IMR-90 (cell line): ENCODE measurements around the gene UBAC1. TPM values are rescaled to one million over a fixed set of nuclear protein-coding genes. Genes with fewer than 3 reads are reported as not detected.

Experiments used
- ATAC-seq: fragments of 200-7000 bp; cut with Tn5 transposase; 2 replicates; pipeline ENCODE4 v1.9.1; 2020; ENCODE audit warnings: low read depth, mild to moderate bottlenecking, moderate library complexity
- BruUV-seq: library from RNA; stranded (reverse); fragments of 400-500 nt; replicated peaks from 2 replicates; lab custom pipeline; 2021; lab: Mats Ljungman, UMichigan
- CTCF ChIA-PET: fragments of 300-600 bp; formaldehyde crosslinking; extraction: SDS; loops from one replicate; lab custom pipeline; 2021; ENCODE audit warnings: antibody characterized with exemption; lab: Yijun Ruan, JAX
- POLR2A ChIA-PET: fragments of 300-600 bp; sonication (Branson Sonifier 250); formaldehyde crosslinking; loops from one replicate; lab custom pipeline; 2022; ENCODE audit warnings: antibody characterized with exemption; ENCODE audit not compliant: unreplicated experiment; lab: Charles Lee
- DNase-seq: peaks from one replicate; pipeline ENCODE4 v3.0.0; 2013
- H2AFZ ChIP-seq: replicated peaks from 2 replicates; pipeline ENCODE3; 2013; ENCODE audit warnings: low read length, mild to moderate bottlenecking; ENCODE audit not compliant: poor library complexity
- H2AK5ac ChIP-seq: 2 replicates; pipeline ENCODE4 v1.6.1; 2013; ENCODE audit warnings: low read depth, low read length, inconsistent platforms
- H2AK9ac ChIP-seq: replicated peaks from 2 replicates; pipeline ENCODE3; 2013; ENCODE audit warnings: mild to moderate bottlenecking, low read depth, low read length, moderate library complexity; ENCODE audit not compliant: poor library complexity
- H2BK120ac ChIP-seq: 2 replicates; pipeline ENCODE4 v1.6.1; 2013; ENCODE audit warnings: low read depth, low read length, inconsistent platforms
- H2BK15ac ChIP-seq: 3 replicates; pipeline ENCODE4 v1.6.1; 2013; ENCODE audit warnings: low read depth, low read length, inconsistent platforms
- H2BK20ac ChIP-seq: 2 replicates; pipeline ENCODE4 v1.6.1; 2013; ENCODE audit warnings: low read depth, mild to moderate bottlenecking, inconsistent platforms, low read length, moderate library complexity
- H2BK5ac ChIP-seq: 2 replicates; pipeline ENCODE4 v1.6.1; 2013; ENCODE audit warnings: mild to moderate bottlenecking, low read depth, low read length, inconsistent platforms; ENCODE audit not compliant: poor library complexity, severe bottlenecking
- H3K14ac ChIP-seq: replicated peaks from 2 replicates; pipeline ENCODE4 v1.6.1; 2013; ENCODE audit warnings: low read depth, low read length, inconsistent platforms
- H3K18ac ChIP-seq: 2 replicates; pipeline ENCODE4 v1.6.1; 2013; ENCODE audit warnings: low read depth, low read length, control low read depth
- H3K23ac ChIP-seq: 2 replicates; pipeline ENCODE4 v1.6.1; 2013; ENCODE audit warnings: low read depth, low read length, inconsistent platforms
- H3K27ac ChIP-seq: 2 replicates; pipeline ENCODE4 v1.5.1; 2013; ENCODE audit warnings: mild to moderate bottlenecking, control low read depth, low read length; ENCODE audit not compliant: insufficient read depth
- H3K27me3 ChIP-seq: 2 replicates; pipeline ENCODE4 v1.6.1; 2013; ENCODE audit warnings: low read length; ENCODE audit not compliant: control insufficient read depth, insufficient read depth
- H3K36me3 ChIP-seq: 2 replicates; pipeline ENCODE4 v1.6.1; 2013; ENCODE audit warnings: low read length, mixed read lengths; ENCODE audit not compliant: control insufficient read depth, insufficient read depth
- H3K4ac ChIP-seq: 2 replicates; pipeline ENCODE4 v1.6.1; 2013; ENCODE audit warnings: low read depth, low read length, inconsistent platforms
- H3K4me1 ChIP-seq: 2 replicates; pipeline ENCODE4 v1.6.1; 2013; ENCODE audit warnings: low read length, mixed read lengths; ENCODE audit not compliant: control insufficient read depth, insufficient read depth
- H3K4me2 ChIP-seq: 2 replicates; pipeline ENCODE4 v1.6.1; 2013; ENCODE audit warnings: low read depth, mild to moderate bottlenecking, control low read depth, low read length, moderate library complexity
- H3K4me3 ChIP-seq: 2 replicates; pipeline ENCODE4 v1.5.1; 2013; ENCODE audit warnings: low read depth, mild to moderate bottlenecking, control low read depth, low read length, moderate library complexity; ENCODE audit not compliant: insufficient read depth
- H3K56ac ChIP-seq: 2 replicates; pipeline ENCODE4 v1.6.1; 2013; ENCODE audit warnings: low read length, inconsistent platforms; ENCODE audit not compliant: insufficient read depth; ENCODE audit errors: extremely low read depth
- H3K79me1 ChIP-seq, 2 experiments: 2 replicates each; pipeline ENCODE4 v1.6.1; 2013; ENCODE audit warnings: low read length in 2 of 2, inconsistent platforms in 1 of 2, low read depth in 1 of 2
- H3K9ac ChIP-seq: 2 replicates; pipeline ENCODE4 v1.6.1; 2013; ENCODE audit warnings: low read depth, low read length, control low read depth
- H3K9me1 ChIP-seq: 2 replicates; pipeline ENCODE4 v1.6.1; 2013; ENCODE audit warnings: low read length, inconsistent platforms; ENCODE audit not compliant: insufficient read depth
- H3K9me3 ChIP-seq: 2 replicates; pipeline ENCODE4 v1.6.1; 2013; ENCODE audit warnings: low read length; ENCODE audit not compliant: control insufficient read depth, insufficient read depth
- H4K20me1 ChIP-seq: 2 replicates; pipeline ENCODE4 v1.6.1; 2013; ENCODE audit warnings: low read length, inconsistent platforms; ENCODE audit not compliant: insufficient read depth
- H4K5ac ChIP-seq: 2 replicates; pipeline ENCODE4 v1.6.1; 2013; ENCODE audit warnings: mild to moderate bottlenecking, low read depth, low read length, control low read depth
- H4K8ac ChIP-seq, 2 experiments: 2 replicates each; pipeline ENCODE4 v1.6.1; 2013; ENCODE audit warnings: low read depth in 2 of 2, low read length in 2 of 2, control low read depth in 1 of 2, inconsistent platforms in 1 of 2
- H4K91ac ChIP-seq: 2 replicates; pipeline ENCODE4 v1.6.1; 2013; ENCODE audit warnings: low read depth, low read length, inconsistent platforms; ENCODE audit not compliant: insufficient read depth
- BHLHE40 ChIP-seq: fragments of 150-350 bp; IDR thresholded peaks from 2 replicates; pipeline ENCODE4 v1.6.1; 2016; ENCODE audit warnings: mild to moderate bottlenecking, low read depth, low read length
- CEBPB ChIP-seq: IDR thresholded peaks from 2 replicates; pipeline ENCODE4 v1.6.1; 2012; ENCODE audit warnings: low read depth, low read length, improper control_type of control experiment
- CHD1 ChIP-seq: IDR thresholded peaks from 2 replicates; pipeline ENCODE4 v1.6.1; 2012; ENCODE audit warnings: low read depth, low read length, improper control_type of control experiment
- CTCF ChIP-seq: conservative IDR thresholded peaks from 2 replicates; pipeline ENCODE4 v1.5.1; 2012; ENCODE audit warnings: mild to moderate bottlenecking, low read depth, low read length, improper control_type of control experiment
- FOS ChIP-seq: fragments of 150-350 bp; IDR thresholded peaks from 2 replicates; pipeline ENCODE4 v1.6.1; 2016; ENCODE audit warnings: low read depth, low read length
- MAFK ChIP-seq: IDR thresholded peaks from 2 replicates; pipeline ENCODE4 v1.6.1; 2012; ENCODE audit warnings: low read depth, low read length, improper control_type of control experiment
- MAZ ChIP-seq: IDR thresholded peaks from 2 replicates; pipeline ENCODE4 v1.6.1; 2012; ENCODE audit warnings: low read depth, mild to moderate bottlenecking, low read length, improper control_type of control experiment, moderate library complexity, borderline replicate concordance
- MXI1 ChIP-seq: IDR thresholded peaks from 2 replicates; pipeline ENCODE4 v1.6.1; 2012; ENCODE audit warnings: low read depth, mild to moderate bottlenecking, low read length, moderate library complexity, borderline replicate concordance
- NFE2L2 ChIP-seq: fragments of 150-350 bp; IDR thresholded peaks from 2 replicates; pipeline ENCODE4 v1.6.1; 2016; ENCODE audit warnings: low read depth, mild to moderate bottlenecking, low read length
- POLR2A ChIP-seq: IDR thresholded peaks from 2 replicates; pipeline ENCODE4 v1.6.1; 2012; ENCODE audit warnings: mild to moderate bottlenecking, low read depth, low read length
- RAD21 ChIP-seq: IDR thresholded peaks from 2 replicates; pipeline ENCODE4 v1.6.1; 2012; ENCODE audit warnings: low read length, improper control_type of control experiment
- RCOR1 ChIP-seq: IDR thresholded peaks from 2 replicates; pipeline ENCODE4 v1.6.1; 2012; ENCODE audit warnings: mild to moderate bottlenecking, low read length, improper control_type of control experiment; ENCODE audit not compliant: insufficient replicate concordance
- RFX5 ChIP-seq: IDR thresholded peaks from 2 replicates; pipeline ENCODE4 v1.8.0; 2012; ENCODE audit warnings: low read depth, mild to moderate bottlenecking, low read length, moderate library complexity
- SMC3 ChIP-seq: fragments of 150-350 bp; IDR thresholded peaks from 2 replicates; pipeline ENCODE4 v1.6.1; 2016; ENCODE audit warnings: low read depth, mild to moderate bottlenecking, antibody characterized with exemption, low read length, moderate library complexity
- USF2 ChIP-seq: fragments of 150-350 bp; IDR thresholded peaks from 2 replicates; pipeline ENCODE4 v1.6.1; 2017; ENCODE audit warnings: mild to moderate bottlenecking, antibody characterized with exemption, low read length, low read depth
- WGBS, 2 experiments: methylation state at CpG; one replicate each; pipeline versions ENCODE4 v1.1.5 to v1.1.7; 2013; ENCODE audit warnings: missing lambda C conversion rate in 2 of 2; ENCODE audit not compliant: insufficient read length in 1 of 2; ENCODE audit errors: extremely low coverage in 2 of 2; 5-methylcytosine and 5-hydroxymethylcytosine counted together
- dilution Hi-C: fragments of 300-500 bp; cut with HindIII; formaldehyde crosslinking; loops from one replicate; pipeline ENCODE4 v1.14.3; 2018; ENCODE audit warnings: low sequenced_read_pairs; ENCODE audit not compliant: unreplicated experiment
- in situ Hi-C: fragments of 300-500 bp; cut with MboI; formaldehyde crosslinking; loops from 3 replicates; pipeline ENCODE4 v1.14.3; 2019; ENCODE audit warnings: low sequenced_read_pairs, inconsistent platforms, mixed read lengths
- intact Hi-C: fragments of 100-400 bp; cut with micrococcal nuclease; formaldehyde crosslinking; loops from 2 replicates; pipeline ENCODE4 v1.10.0; 2022
- polyA plus RNA-seq, 3 experiments: library from polyadenylated mRNA; depleted of rRNA; stranded (reverse); fragments of >200 nt; gene quantifications; 2 replicates each; pipeline ENCODE4 v1.2.3, GENCODE V29; 2012; ENCODE audit warnings: low replicate concordance in 1 of 3
- total RNA-seq: library from RNA; depleted of rRNA; stranded (reverse); fragments of >200 nt; gene quantifications from 2 replicates; pipeline ENCODE4 v1.2.3, GENCODE V29; 2012
- TF ChIP-seq, protein P1 (sequence below): fragments of 150-350 bp; IDR thresholded peaks from 2 replicates; pipeline ENCODE4 v1.6.1; 2016; ENCODE audit warnings: low read depth, mild to moderate bottlenecking, low read length, moderate library complexity, borderline replicate concordance

UBAC1 gene
- total and polyA plus RNA-seq, 2 of the 4 experiments (the other 2 are of a cell fraction), result 25.3 to 33.9 TPM

- no peak overlapping the region for H3K4ac ChIP-seq
- H3K4me1 ChIP-seq, result peaks cover 3% of the 10 kb centered on the region; the same call in 1 of the 2 replicates
- no peaks in the 10 kb centered on the region for H4K20me1 ChIP-seq
- no peaks in the 10 kb centered on the region for H3K36me3 ChIP-seq
- H3K9me3 ChIP-seq, result no peaks in the 10 kb centered on the region
- H2BK5ac ChIP-seq, result no peak overlapping the region
- H2BK15ac ChIP-seq, result no peak overlapping the region
- H3K79me1 ChIP-seq, result no peaks in the 10 kb centered on the region
- no peak overlapping the region for H3K4me3 ChIP-seq
- H2BK20ac ChIP-seq, result no peak overlapping the region
- H2AK5ac ChIP-seq, result no peak overlapping the region
- H3K9ac ChIP-seq, result no peak overlapping the region
- H3K27ac ChIP-seq, result no peak overlapping the region
- 82% methylated on average over 8 of the region's 15 CpGs; no CpG with 5 or more reads in 1 of the 2 experiments for WGBS, 2 experiments
- H4K91ac ChIP-seq, result no peak overlapping the region
- H2AFZ ChIP-seq, result no peak overlapping the region
- H4K8ac ChIP-seq, result no peak overlapping the region
- no peak overlapping the region for H4K5ac ChIP-seq
- dilution Hi-C loops (no loop called here), in situ Hi-C loops (no loop called here), intact Hi-C loops (no loop called here)
- H3K4me2 ChIP-seq, result no peak overlapping the region
- DNase-seq (no peak), ATAC-seq (no peak)
- no peak overlapping the region for H3K56ac ChIP-seq
- H2BK120ac ChIP-seq, result no peak overlapping the region
- CTCF ChIA-PET, result no interaction called here
- H2AK9ac ChIP-seq, result no peak overlapping the region
- POLR2A ChIA-PET, result no interaction called here
- no peaks in the 10 kb centered on the region for H3K9me1 ChIP-seq
- H3K14ac ChIP-seq, result no peak overlapping the region
- no TSS peak for BruUV-seq
- H3K27me3 ChIP-seq, result peaks cover 11% of the 10 kb centered on the region; the same call in 1 of the 2 replicates
- H3K18ac ChIP-seq, result no peak overlapping the region
- H3K23ac ChIP-seq, result no peak overlapping the region
- TF ChIP-seq RCOR1 (no peak), CHD1 (no peak), RFX5 (no peak), NFE2L2 (no peak), USF2 (no peak), RAD21 (no peak), BHLHE40 (no peak), CEBPB (no peak), MAFK (no peak), MXI1 (no peak), CTCF (no peak), SMC3 (no peak), POLR2A (no peak), MAZ (no peak), FOS (no peak)
- TF ChIP-seq, protein P1, sequence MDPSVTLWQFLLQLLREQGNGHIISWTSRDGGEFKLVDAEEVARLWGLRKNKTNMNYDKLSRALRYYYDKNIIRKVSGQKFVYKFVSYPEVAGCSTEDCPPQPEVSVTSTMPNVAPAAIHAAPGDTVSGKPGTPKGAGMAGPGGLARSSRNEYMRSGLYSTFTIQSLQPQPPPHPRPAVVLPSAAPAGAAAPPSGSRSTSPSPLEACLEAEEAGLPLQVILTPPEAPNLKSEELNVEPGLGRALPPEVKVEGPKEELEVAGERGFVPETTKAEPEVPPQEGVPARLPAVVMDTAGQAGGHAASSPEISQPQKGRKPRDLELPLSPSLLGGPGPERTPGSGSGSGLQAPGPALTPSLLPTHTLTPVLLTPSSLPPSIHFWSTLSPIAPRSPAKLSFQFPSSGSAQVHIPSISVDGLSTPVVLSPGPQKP, result no peak
These were observed 25.4 kb upstream of the UBAC1 start for GRCh38 chr9:135986605-135987004.
